ENCODE results near the gene MRPS18B. TPM values are rescaled to one million over a fixed set of nuclear protein-coding genes. Genes with fewer than 3 reads are reported as not detected.

The MRPS18B gene
- total and polyA plus RNA-seq, 2 of the 13 experiments (the other 11 are each of a cell fraction or from before 2014, with no cell fraction given), result 125 to 131 TPM

GRCh38 chr6:30615219-30615957 is 2.3 kb upstream of the MRPS18B start (continued):
- peak; percentile 37; the same call in 1 of the 2 replicates for TF ChIP-seq ZHX1 (CRISPR knock-in tag; IDR thresholded peaks at IDR 0.05; ENCODE audit: low read depth)
- TF ChIP-seq ATF1 (CRISPR knock-in tag; IDR thresholded peaks at IDR 0.05), result peak; percentile 59; the same call in 1 of the 2 replicates
- TF ChIP-seq FOXC1 (CRISPR knock-in tag; IDR thresholded peaks at IDR 0.05; ENCODE audit: borderline replicate concordance), result no peak
- TF ChIP-seq ZNF550 (CRISPR knock-in tag; IDR thresholded peaks at IDR 0.05; ENCODE audit: borderline replicate concordance), result no peak
- peak; percentile 97 for TF ChIP-seq RBM22 (optimal IDR thresholded peaks at IDR 0.05; ENCODE audit: low read length)
- TF ChIP-seq PITX1 (CRISPR knock-in tag; IDR thresholded peaks at IDR 0.05), result peak; percentile 22; the same call in 1 of the 2 replicates
- 0 out of 2 replicates have a peak, but pooled peaks have one; percentile 42 for TF ChIP-seq EEA1 (CRISPR knock-in tag; IDR thresholded peaks at IDR 0.05; ENCODE audit: borderline replicate concordance)
- 0 out of 2 replicates have a peak, but pooled peaks have one; percentile 2 for TF ChIP-seq ARNTL (CRISPR knock-in tag; IDR thresholded peaks at IDR 0.05)
- TF ChIP-seq ZBTB46 (CRISPR knock-in tag; IDR thresholded peaks at IDR 0.05; ENCODE audit: borderline replicate concordance), result 0 out of 2 replicates have a peak, but pooled peaks have one; percentile 31
- TF ChIP-seq KAT8 (CRISPR knock-in tag; IDR thresholded peaks at IDR 0.05), result peak; percentile 64
- 0 out of 2 replicates have a peak, but pooled peaks have one; percentile 16 for TF ChIP-seq ONECUT2 (CRISPR knock-in tag; IDR thresholded peaks at IDR 0.05)
- 0 out of 2 replicates have a peak, but pooled peaks have one; percentile 30 for TF ChIP-seq WIZ (CRISPR knock-in tag; IDR thresholded peaks at IDR 0.05)
- TF ChIP-seq MBNL3 (CRISPR knock-in tag; conservative IDR thresholded peaks at IDR 0.05), result peak; percentile 86
- TF ChIP-seq FOXP4 (CRISPR knock-in tag; IDR thresholded peaks at IDR 0.05), result peak; percentile 7; the same call in 1 of the 2 replicates
- TF ChIP-seq SP4 (CRISPR knock-in tag; IDR thresholded peaks at IDR 0.05), result peak; percentile 11; the same call in 1 of the 2 replicates
- TF ChIP-seq DMAP1 (CRISPR knock-in tag; IDR thresholded peaks at IDR 0.05), result peak; percentile 20
- peak; percentile 3; the same call in 1 of the 2 replicates for TF ChIP-seq GATAD2A (CRISPR knock-in tag; IDR thresholded peaks at IDR 0.05)
- TF ChIP-seq SOX6 (IDR thresholded peaks at IDR 0.05), result no peak
- peak; percentile 20; the same call in 1 of the 2 replicates for TF ChIP-seq SOX6 (CRISPR knock-in tag; IDR thresholded peaks at IDR 0.05)
- 0 out of 2 replicates have a peak, but pooled peaks have one; percentile 8 for TF ChIP-seq ISL2 (CRISPR knock-in tag; IDR thresholded peaks at IDR 0.05)
- peak; percentile 97 for TF ChIP-seq HNRNPK (IDR thresholded peaks at IDR 0.05; ENCODE audit: low read depth, low read length, poor library complexity, severe bottlenecking)
- TF ChIP-seq PHF20 (CRISPR knock-in tag; IDR thresholded peaks at IDR 0.05), result no peak
- TF ChIP-seq ZBTB43 (CRISPR knock-in tag; conservative IDR thresholded peaks at IDR 0.05), result no peak; the same call in 1 of the 2 replicates

Data from HepG2 (cell line).